ENCODE measurements around the gene ACTR6.

DNA sequence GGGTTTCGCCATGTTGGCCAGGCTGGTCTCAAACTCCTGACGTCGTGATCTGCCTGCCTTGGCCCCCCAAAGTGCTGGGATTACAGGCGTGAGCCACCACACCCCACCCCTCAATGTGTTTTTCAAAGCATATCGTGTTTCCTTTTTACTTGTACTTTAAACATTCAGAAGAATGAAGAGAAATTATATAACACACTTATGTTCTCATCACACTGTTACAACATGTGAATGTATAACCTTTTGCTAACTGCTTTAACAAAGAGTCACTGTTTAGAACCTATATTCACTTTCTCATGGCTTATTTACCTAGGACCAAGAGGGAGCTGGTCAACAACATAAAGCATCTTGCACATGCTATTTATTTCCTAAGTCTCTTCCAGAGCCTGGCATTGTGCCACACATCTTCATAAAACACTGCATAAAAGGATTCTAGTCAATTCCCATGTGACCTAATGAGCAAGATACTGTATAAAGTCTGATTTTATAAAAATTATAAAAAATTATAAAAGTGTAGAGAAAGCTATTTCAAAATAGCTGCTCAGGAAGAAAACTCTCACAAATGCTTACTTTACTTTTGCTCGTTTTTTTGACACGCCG, 16.0 kb upstream of the ACTR6 start:
- TF ChIP-seq, protein P1, sequence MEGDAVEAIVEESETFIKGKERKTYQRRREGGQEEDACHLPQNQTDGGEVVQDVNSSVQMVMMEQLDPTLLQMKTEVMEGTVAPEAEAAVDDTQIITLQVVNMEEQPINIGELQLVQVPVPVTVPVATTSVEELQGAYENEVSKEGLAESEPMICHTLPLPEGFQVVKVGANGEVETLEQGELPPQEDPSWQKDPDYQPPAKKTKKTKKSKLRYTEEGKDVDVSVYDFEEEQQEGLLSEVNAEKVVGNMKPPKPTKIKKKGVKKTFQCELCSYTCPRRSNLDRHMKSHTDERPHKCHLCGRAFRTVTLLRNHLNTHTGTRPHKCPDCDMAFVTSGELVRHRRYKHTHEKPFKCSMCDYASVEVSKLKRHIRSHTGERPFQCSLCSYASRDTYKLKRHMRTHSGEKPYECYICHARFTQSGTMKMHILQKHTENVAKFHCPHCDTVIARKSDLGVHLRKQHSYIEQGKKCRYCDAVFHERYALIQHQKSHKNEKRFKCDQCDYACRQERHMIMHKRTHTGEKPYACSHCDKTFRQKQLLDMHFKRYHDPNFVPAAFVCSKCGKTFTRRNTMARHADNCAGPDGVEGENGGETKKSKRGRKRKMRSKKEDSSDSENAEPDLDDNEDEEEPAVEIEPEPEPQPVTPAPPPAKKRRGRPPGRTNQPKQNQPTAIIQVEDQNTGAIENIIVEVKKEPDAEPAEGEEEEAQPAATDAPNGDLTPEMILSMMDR (IDR thresholded peaks at IDR 0.05; ENCODE audit: extremely low read depth in 1 of 2, insufficient read depth in 1 of 2, low read depth in 1 of 2, low read length in 2 of 2), result no peak
- TF ChIP-seq POLR2A (IDR thresholded peaks at IDR 0.05; ENCODE audit: low read depth, low read length) (no peak), GATA2 (IDR thresholded peaks at IDR 0.05; ENCODE audit: insufficient read depth, insufficient read length, low read depth, low read length) (no peak), POLR2AphosphoS5 (IDR thresholded peaks at IDR 0.05; ENCODE audit: insufficient read depth, low read depth, low read length) (no peak), MYC (IDR thresholded peaks at IDR 0.05; ENCODE audit: low read depth, low read length) (no peak), FOS (IDR thresholded peaks at IDR 0.05; ENCODE audit: borderline replicate concordance, insufficient read depth, low read length) (no peak), EZH2 (IDR thresholded peaks at IDR 0.05; ENCODE audit: borderline replicate concordance, low read depth, low read length, severe bottlenecking) (no peak), JUN (IDR thresholded peaks at IDR 0.05; ENCODE audit: borderline replicate concordance, insufficient read depth, insufficient read length, low read depth) (no peak)
- TF ChIP-seq, protein P2, sequence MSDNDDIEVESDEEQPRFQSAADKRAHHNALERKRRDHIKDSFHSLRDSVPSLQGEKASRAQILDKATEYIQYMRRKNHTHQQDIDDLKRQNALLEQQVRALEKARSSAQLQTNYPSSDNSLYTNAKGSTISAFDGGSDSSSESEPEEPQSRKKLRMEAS (IDR thresholded peaks at IDR 0.05; ENCODE audit: insufficient read depth, insufficient read length), result no peak

All from endothelial cell of umbilical vein (primary cell).